ENCODE measurements around the gene TMEM252.

- TF ChIP-seq CTCF (IDR thresholded peaks at IDR 0.05) (no peak), POLR2A (IDR thresholded peaks at IDR 0.05) (no peak), POLR2AphosphoS5 (IDR thresholded peaks at IDR 0.05) (no peak)
Measured at GRCh38 chr9:68585034-68585761, 44.5 kb upstream of the TMEM252 start.

All from suprapubic skin (tissue), 4 donors.